Psoas muscle (tissue), 8 donors: Measurements from ENCODE around the gene RAB6D. TPM values are rescaled to one million over a fixed set of nuclear protein-coding genes. Genes with fewer than 3 reads are reported as not detected.
"Not testable (repeated sequence)": the region's sequence is repeated elsewhere in the genome, so short reads cannot be mapped to it uniquely, and the experiment has no call there.

Source experiments
- ATAC-seq, 4 donors: fragments of 200-7000 bp; cut with Tn5 transposase; one replicate each; pipeline ENCODE4 v1.9.1; 2020; ENCODE audit warnings: moderate library complexity in 3 of 4, mild to moderate bottlenecking in 2 of 4
- DNase-seq, 2 donors: peaks; one replicate each; pipeline ENCODE4 v3.0.0-alpha.2; 2020
- H3K27ac ChIP-seq: fragments of 200-600 bp; one replicate; pipeline ENCODE4 v1.8.0; 2022
- H3K27me3 ChIP-seq, 3 donors: fragments of 200-600 bp in 1 of 3; one replicate each; pipeline versions ENCODE4 v1.6.1 to v1.8.0; 2013 to 2022; ENCODE audit warnings: low read length in 2 of 3, mild to moderate bottlenecking in 2 of 3, moderate library complexity in 1 of 3; ENCODE audit not compliant: insufficient read depth in 3 of 3
- H3K36me3 ChIP-seq, 2 donors: fragments of 200-600 bp in 1 of 2; one replicate each; pipeline versions ENCODE4 v1.6.1 to v1.8.0; 2013 to 2022; ENCODE audit warnings: low read depth in 1 of 2, mild to moderate bottlenecking in 1 of 2, moderate library complexity in 1 of 2; ENCODE audit not compliant: insufficient read depth in 1 of 2
- H3K4me1 ChIP-seq: fragments of 200-600 bp; one replicate; pipeline ENCODE4 v1.8.0; 2022
- H3K4me3 ChIP-seq: fragments of 200-600 bp; one replicate; pipeline ENCODE4 v1.8.0; 2022; ENCODE audit warnings: mild to moderate bottlenecking
- H3K9me3 ChIP-seq: fragments of 200-600 bp; one replicate; pipeline ENCODE4 v1.8.0; 2022
- WGBS, 3 donors: extraction: QIAGEN DNeasy Blood & Tissue Kit; methylation state at CpG; one replicate each; pipeline versions ENCODE4 v1.1.6 to v1.1.7; 2013; 5-methylcytosine and 5-hydroxymethylcytosine counted together
- intact Hi-C, 2 donors: fragments of 100-400 bp; cut with DNase I; formaldehyde crosslinking; loops; one replicate each; pipeline versions ENCODE4 v1.11.0 to v1.14.2; 2022
- polyA plus RNA-seq, 3 donors: library from polyadenylated mRNA; stranded (reverse); fragments of 200-250 nt; gene quantifications; one replicate each; pipeline ENCODE4 v1.2.3, GENCODE V29; 2013
- total RNA-seq, 4 donors: library from RNA; stranded (reverse); fragmentation: NEBNext Ultra II Directional in 2 of 4; extraction: Animal tissue kit (Norgen Biotek cat#: 25700) in 2 of 4; gene quantifications; one replicate each; pipeline versions ENCODE4 v1.2.1 to v1.2.4, GENCODE V29; 2021 to 2023
- TF ChIP-seq, protein P1 (sequence below): fragments of 200-600 bp; IDR thresholded peaks from one replicate; pipeline ENCODE4 v1.8.0; 2022; ENCODE audit warnings: antibody characterized with exemption
- donor health status: healthy with polysubstance abuse.
- donor health status: DM: no; HTN: no; CAD: no; lungs with moderate emphysema.
- donor health status: Bipolar disorder and iron deficiency.
- donor health status: healthy.
- donor health status: DM: yes; HTN: yes; CAD: no.
- donor health status: DM: no; HTN: no; CAD: no.
- donor health status: DM: no; HTN: no; CAD: no.
- donor health status: DM: yes; HTN: yes; CAD: no.

RAB6D gene
- total and polyA plus RNA-seq, 7 donors, result 0.01 to 0.07 (median 0.04) TPM; not detected in 4

DNA sequence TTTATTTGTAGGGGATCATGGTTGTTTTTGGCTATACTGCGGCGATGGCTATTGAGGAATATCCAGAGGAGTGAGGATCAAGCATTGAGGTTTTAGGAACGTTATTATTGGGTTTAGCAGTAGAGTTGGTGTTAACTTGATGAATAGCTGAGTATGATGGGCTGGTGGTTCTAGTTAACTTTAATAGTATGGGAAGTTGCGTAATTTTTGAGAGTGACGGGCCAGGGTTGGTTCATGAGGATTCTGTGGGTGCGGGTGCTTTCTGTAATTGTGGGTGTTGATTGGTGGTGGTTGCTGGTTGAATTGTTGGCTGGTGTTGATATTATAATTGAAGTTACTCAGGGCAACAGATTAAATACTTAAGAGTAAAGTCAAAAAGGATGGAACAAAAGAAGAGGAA, 6.0 kb upstream of the RAB6D start:
- Histone ChIP-seq H3K4me1 (no peaks in the 10 kb centered on the region), H3K36me3 (no peaks in the 10 kb centered on the region), H3K4me3 (no peak overlapping the region), H3K27ac (no peak overlapping the region), H3K27me3 (peaks cover 2 to 12% (median 6%) of the 10 kb centered on the region in 3 donors), H3K9me3 (no peaks in the 10 kb centered on the region)
- TF ChIP-seq, protein P1, sequence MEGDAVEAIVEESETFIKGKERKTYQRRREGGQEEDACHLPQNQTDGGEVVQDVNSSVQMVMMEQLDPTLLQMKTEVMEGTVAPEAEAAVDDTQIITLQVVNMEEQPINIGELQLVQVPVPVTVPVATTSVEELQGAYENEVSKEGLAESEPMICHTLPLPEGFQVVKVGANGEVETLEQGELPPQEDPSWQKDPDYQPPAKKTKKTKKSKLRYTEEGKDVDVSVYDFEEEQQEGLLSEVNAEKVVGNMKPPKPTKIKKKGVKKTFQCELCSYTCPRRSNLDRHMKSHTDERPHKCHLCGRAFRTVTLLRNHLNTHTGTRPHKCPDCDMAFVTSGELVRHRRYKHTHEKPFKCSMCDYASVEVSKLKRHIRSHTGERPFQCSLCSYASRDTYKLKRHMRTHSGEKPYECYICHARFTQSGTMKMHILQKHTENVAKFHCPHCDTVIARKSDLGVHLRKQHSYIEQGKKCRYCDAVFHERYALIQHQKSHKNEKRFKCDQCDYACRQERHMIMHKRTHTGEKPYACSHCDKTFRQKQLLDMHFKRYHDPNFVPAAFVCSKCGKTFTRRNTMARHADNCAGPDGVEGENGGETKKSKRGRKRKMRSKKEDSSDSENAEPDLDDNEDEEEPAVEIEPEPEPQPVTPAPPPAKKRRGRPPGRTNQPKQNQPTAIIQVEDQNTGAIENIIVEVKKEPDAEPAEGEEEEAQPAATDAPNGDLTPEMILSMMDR, result no peak
- WGBS, 3 donors, result 89 to 92% (median 90%) methylated on average over 6 of the region's 6 CpGs
- ATAC-seq (no peak), DNase-seq (no peak)
- intact Hi-C loops, result no loop called here

- ATAC-seq, H3K4me1 ChIP-seq, intact Hi-C loops, H3K4me3 ChIP-seq, DNase-seq, H3K27ac ChIP-seq, H3K36me3 ChIP-seq, H3K9me3 ChIP-seq: not testable (repeated sequence)
- 85 to 92% (median 86%) methylated on average over 5 to 8 of the region's 9 CpGs for WGBS, 3 donors
- peaks cover 4 to 23% (median 6%) of the 10 kb centered on the region in 3 donors for H3K27me3 ChIP-seq
Observed at GRCh38 chr2:131368493-131369066, 4.6 kb upstream of the RAB6D start.

DNA sequence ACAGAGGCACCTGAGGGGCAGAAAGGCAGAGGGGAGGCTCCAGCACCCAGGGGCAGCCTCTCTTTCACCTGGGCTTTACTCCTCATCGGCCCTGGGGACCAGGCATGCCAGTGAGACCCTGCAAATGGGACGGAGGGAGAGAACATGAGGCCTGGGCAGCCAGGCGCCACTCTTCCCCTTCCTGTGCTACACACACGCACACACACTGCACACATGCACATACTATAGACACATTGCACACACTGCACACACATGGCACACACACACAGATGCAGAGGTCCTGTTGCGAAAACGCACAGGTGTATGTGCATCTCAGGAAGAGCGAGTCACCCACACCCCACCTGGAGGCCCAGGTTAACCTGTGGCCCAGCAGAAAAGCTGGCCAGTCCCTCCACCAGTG, 3.4 kb upstream of the RAB6D start:
- intact Hi-C loops, result no loop called here

GRCh38 chr2:131366643-131367042, 2.7 kb upstream of the RAB6D start:
- intact Hi-C loops, result no loop called here

More for the DNA sequence above, 3.4 kb upstream of the RAB6D start:
- TF ChIP-seq, protein P1, result no peak
- Histone ChIP-seq H3K9me3 (no peaks in the 10 kb centered on the region), H3K4me1 (no peaks in the 10 kb centered on the region), H3K36me3 (no peaks in the 10 kb centered on the region), H3K27ac (no peak overlapping the region), H3K27me3 (peaks cover 4 to 24% (median 6%) of the 10 kb centered on the region in 3 donors), H3K4me3 (no peak overlapping the region)
- ATAC-seq (no peak), DNase-seq (no peak)
- 86 to 93% (median 87%) methylated on average over 7 of the region's 7 CpGs for WGBS, 3 donors

GRCh38 chr2:131365452-131365851, 1.5 kb upstream of the RAB6D start:
- no peak overlapping the region for H3K4me3 ChIP-seq
- no peak overlapping the region for H3K27ac ChIP-seq
- peaks cover 4 to 38% (median 6%) of the 10 kb centered on the region in 3 donors for H3K27me3 ChIP-seq
- 90 to 97% (median 93%) methylated on average over 6 of the region's 6 CpGs for WGBS, 3 donors
- no peaks in the 10 kb centered on the region for H3K9me3 ChIP-seq
- no peaks in the 10 kb centered on the region for H3K4me1 ChIP-seq
- no peaks in the 10 kb centered on the region for H3K36me3 ChIP-seq
- ATAC-seq (no peak), DNase-seq (no peak)
- intact Hi-C loops, result no loop called here
- TF ChIP-seq, protein P1, result no peak

More at GRCh38 chr2:131366643-131367042, 2.7 kb upstream of the RAB6D start:
- Histone ChIP-seq H3K36me3 (no peaks in the 10 kb centered on the region), H3K27me3 (peaks cover 4 to 31% (median 6%) of the 10 kb centered on the region in 3 donors), H3K4me3 (no peak overlapping the region), H3K4me1 (no peaks in the 10 kb centered on the region), H3K27ac (no peak overlapping the region), H3K9me3 (no peaks in the 10 kb centered on the region)
- TF ChIP-seq, protein P1, result no peak
- WGBS, 3 donors, result 74 to 81% (median 78%) methylated on average over 6 of the region's 6 CpGs
- no peak for DNase-seq
- no peak for ATAC-seq

DNA sequence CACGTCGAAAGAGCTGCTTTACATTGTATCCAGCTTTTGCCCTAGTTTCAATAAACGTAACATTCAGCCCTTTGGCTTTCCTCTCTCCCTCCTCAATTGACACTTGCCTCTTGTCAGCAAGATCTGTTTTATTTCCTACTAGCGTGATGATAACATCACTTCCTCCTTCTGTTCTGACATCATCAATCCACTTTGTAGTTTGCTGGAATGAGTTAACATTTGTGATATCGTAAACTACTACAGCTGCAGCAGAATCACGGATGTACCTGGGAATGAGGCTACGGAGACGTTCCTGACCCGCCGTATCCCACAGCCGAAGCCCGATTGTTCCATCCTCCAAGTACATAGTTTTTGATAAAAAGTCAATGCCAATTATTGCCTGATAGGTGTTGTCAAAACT, 755 bp downstream of the RAB6D start:
- ATAC-seq, H3K4me1 ChIP-seq, intact Hi-C loops, H3K27ac ChIP-seq, H3K9me3 ChIP-seq, DNase-seq, H3K36me3 ChIP-seq, H3K4me3 ChIP-seq: not testable (repeated sequence)
- H3K27me3 ChIP-seq, result peaks cover 2 to 42% (median 6%) of the 10 kb centered on the region in 3 donors
- WGBS, 3 donors, result 2 to 16% (median 5%) methylated on average over 3 of the region's 12 CpGs

- DNase-seq, H3K27ac ChIP-seq, H3K36me3 ChIP-seq, intact Hi-C loops, H3K4me1 ChIP-seq, H3K9me3 ChIP-seq, H3K4me3 ChIP-seq, ATAC-seq: not testable (repeated sequence)
- peaks cover 2 to 39% (median 2%) of the 10 kb centered on the region in 3 donors for H3K27me3 ChIP-seq
- WGBS, 3 donors, result 57 to 67% (median 63%) methylated on average over 4 of the region's 4 CpGs
Observed at GRCh38 chr2:131361773-131362172, 2.2 kb downstream of the RAB6D start.

DNA sequence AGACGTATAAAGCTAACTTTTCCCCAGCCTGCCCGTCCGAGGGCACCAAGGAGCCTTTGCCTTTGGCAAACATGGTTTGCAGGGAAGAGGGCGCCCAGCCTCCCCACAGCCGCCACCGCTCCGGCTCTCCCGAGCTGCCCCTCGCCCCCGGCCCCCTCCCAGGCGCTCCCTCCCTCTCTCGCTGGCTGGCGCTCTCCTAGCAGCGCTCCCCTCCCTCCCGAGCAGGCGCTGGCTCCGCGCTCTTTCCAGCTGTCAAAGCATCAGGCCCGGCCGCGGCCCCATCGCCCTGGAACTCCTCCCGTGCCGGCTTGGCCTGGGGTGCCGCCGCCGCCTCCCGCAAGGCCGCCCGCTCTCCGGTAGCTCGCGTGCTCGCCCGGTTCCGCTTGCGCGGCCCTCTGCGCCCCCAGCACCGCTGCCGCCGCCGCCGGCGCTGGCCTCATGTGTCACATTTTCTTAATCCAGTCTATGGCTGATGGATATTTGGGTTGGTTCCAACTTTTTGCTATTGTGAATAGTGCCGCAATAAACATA, 10.7 kb downstream of the RAB6D start:
- DNase-seq, intact Hi-C loops, H3K4me1 ChIP-seq, H3K9me3 ChIP-seq, ATAC-seq, H3K27ac ChIP-seq, H3K36me3 ChIP-seq, H3K4me3 ChIP-seq, H3K27me3 ChIP-seq: not testable (repeated sequence)
- WGBS, 3 donors, result 4 to 19% (median 13%) methylated on average over 3 to 20 of the region's 46 CpGs
